Head of caudate nucleus (tissue), 42 donors: ENCODE measurements around the gene MYH1.
"Not testable (repeated sequence)": the region's sequence is repeated elsewhere in the genome, so short reads cannot be mapped to it uniquely, and the experiment has no call there.

Experiments
- DNase-seq, 42 donors: peaks; one replicate each; pipeline versions ENCODE4 v3.0.0 to v3.0.0-alpha.2; 2020 to 2021; ENCODE audit warnings: mixed read lengths in 7 of 42
- intact Hi-C: fragments of 100-400 bp; cut with DNase I; formaldehyde crosslinking; loops from one replicate; pipeline ENCODE4 v1.15.0; 2022

The MYH1 gene

GRCh38 chr17:10518271-10519037, at the start of gene MYH1:
Gene MYH1 (minus strand): TSS chr17:10518542. CDS start chr17:10516642, 1,900 bp downstream.
- intact Hi-C loops = no loop called here
- DNase-seq = no peak

GRCh38 chr17:10563991-10564660, 45.8 kb upstream of the MYH1 start:
- no peak for DNase-seq
- intact Hi-C loops = no loop called here

GRCh38 chr17:10558049-10558448, 39.7 kb upstream of the MYH1 start:
- no peak for DNase-seq
- intact Hi-C loops = no loop called here

- intact Hi-C loops = no loop called here
- no peak for DNase-seq
These were observed 39.1 kb upstream of the MYH1 start for GRCh38 chr17:10557422-10557821.

- DNase-seq = no peak
- intact Hi-C loops = no loop called here
These were observed 38.1 kb upstream of the MYH1 start for GRCh38 chr17:10556301-10557005.

- no peak for DNase-seq
- intact Hi-C loops = no loop called here
These were observed 31.7 kb upstream of the MYH1 start for GRCh38 chr17:10550014-10550413.

GRCh38 chr17:10549096-10549842, 30.9 kb upstream of the MYH1 start, which contains the start of gene MYH2:
Gene MYH2 (minus strand): TSS chr17:10549658. CDS start chr17:10547920, 1,738 bp downstream.
- intact Hi-C loops = no loop called here
- no peak for DNase-seq

DNA sequence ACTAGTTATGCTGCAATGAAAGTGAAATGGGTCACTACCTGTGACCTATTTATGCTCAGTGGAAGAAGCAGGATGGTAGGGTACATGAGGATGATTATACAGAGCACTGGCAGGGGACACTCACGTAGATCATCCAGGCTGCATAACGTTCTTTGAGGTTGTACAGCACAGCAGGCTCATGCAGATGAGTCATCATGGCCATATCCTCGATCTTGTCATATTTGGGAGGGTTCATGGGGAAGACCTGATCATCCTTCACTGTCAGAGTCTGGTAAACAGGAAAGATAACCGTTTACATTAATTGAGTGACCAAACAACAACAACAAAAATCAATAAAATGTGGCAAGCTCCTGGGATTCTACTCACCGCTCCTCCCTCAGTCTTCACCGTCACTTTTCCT, 29.0 kb upstream of the MYH1 start:
- DNase-seq = no peak
- intact Hi-C loops = no loop called here

- DNase-seq, intact Hi-C loops: not testable (repeated sequence)
These were observed 25.1 kb upstream of the MYH1 start for GRCh38 chr17:10543486-10543885.

GRCh38 chr17:10541179-10541578, 22.8 kb upstream of the MYH1 start:
- intact Hi-C loops, DNase-seq: not testable (repeated sequence)

GRCh38 chr17:10532026-10532425, 13.7 kb upstream of the MYH1 start:
- no peak for DNase-seq
- intact Hi-C loops = no loop called here

DNA sequence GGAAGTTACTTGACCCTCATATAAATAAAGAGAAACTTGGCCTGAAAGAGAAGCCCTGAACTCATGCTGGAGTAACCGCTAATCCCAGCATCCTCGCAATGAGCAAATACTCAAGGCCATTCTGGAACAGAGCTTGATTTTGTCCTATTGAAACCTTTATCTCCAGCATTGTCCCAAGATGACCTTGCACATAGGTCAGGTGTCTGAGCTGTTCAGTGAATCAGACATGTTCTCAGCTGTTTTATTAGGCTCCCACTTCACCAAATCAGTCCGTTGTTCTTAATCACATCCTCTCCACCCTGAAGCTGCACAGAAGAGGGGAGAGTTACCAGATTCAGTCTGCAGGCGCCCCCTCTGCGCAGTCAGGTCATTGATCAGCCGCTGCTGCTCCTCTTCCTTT, 9.1 kb upstream of the MYH1 start:
- no peak for DNase-seq
- intact Hi-C loops = no loop called here

GRCh38 chr17:10526517-10526916, 8.2 kb upstream of the MYH1 start:
- intact Hi-C loops = no loop called here
- DNase-seq = no peak

GRCh38 chr17:10523064-10523463, 4.7 kb upstream of the MYH1 start:
- DNase-seq = no peak
- intact Hi-C loops = no loop called here

GRCh38 chr17:10521949-10522348, 3.6 kb upstream of the MYH1 start:
- DNase-seq = no peak
- intact Hi-C loops = no loop called here

- intact Hi-C loops = no loop called here
- no peak for DNase-seq
These were observed 1.7 kb downstream of the MYH1 start for GRCh38 chr17:10516638-10517037.

DNA sequence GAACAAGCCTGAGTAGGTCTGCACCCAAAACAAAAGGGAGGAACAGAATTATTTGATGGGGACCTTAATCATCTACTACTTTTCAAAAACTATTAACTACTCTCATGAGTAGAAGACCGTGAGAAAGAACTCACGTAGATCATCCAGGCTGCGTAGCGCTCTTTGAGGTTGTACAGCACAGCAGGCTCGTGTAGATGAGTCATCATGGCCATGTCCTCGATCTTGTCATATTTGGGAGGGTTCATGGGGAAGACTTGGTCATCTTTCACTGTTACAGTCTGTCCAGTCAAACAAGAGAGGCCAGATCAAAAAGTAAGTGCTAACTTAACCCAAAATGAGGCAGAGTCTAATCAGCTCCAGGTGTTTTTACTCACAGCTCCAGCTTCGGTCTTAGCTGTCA, 2.3 kb downstream of the MYH1 start:
- intact Hi-C loops = no loop called here
- DNase-seq = no peak

- DNase-seq = no peak
- intact Hi-C loops = no loop called here
These were observed 4.9 kb downstream of the MYH1 start for GRCh38 chr17:10513299-10514067.

GRCh38 chr17:10512856-10513255, 5.5 kb downstream of the MYH1 start:
- intact Hi-C loops = no loop called here
- no peak for DNase-seq
